HG03565 (cell line): ENCODE results near the gene FNDC5.

Experiments used
- ATAC-seq: cut with Tn5 transposase; IDR thresholded peaks from one replicate; pipeline ENCODE4 v1.9.1; 2021; ENCODE audit warnings: mild to moderate bottlenecking, moderate library complexity; ENCODE audit not compliant: unreplicated experiment

The FNDC5 gene

DNA sequence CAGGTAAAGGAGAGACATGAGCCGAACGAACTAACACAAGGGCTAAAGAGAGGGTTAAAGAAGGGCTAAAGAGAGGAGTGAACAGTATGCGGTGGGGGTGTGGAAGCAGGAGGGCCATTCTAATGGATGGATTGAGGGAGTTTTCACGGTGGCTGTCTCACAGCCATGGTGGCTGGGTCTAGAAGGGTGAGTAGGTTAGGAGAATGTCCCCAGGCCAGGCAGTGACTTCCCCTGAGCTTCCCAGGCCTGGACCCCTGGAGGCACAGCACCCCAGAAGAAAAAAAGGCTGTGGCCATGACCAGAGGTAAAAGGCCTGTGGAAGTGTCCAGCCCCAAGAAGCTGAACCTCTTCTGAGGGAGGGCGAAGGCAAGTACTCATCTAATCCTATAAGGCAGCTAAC, 3.6 kb downstream of the FNDC5 start:
- ATAC-seq, result no peak

DNA sequence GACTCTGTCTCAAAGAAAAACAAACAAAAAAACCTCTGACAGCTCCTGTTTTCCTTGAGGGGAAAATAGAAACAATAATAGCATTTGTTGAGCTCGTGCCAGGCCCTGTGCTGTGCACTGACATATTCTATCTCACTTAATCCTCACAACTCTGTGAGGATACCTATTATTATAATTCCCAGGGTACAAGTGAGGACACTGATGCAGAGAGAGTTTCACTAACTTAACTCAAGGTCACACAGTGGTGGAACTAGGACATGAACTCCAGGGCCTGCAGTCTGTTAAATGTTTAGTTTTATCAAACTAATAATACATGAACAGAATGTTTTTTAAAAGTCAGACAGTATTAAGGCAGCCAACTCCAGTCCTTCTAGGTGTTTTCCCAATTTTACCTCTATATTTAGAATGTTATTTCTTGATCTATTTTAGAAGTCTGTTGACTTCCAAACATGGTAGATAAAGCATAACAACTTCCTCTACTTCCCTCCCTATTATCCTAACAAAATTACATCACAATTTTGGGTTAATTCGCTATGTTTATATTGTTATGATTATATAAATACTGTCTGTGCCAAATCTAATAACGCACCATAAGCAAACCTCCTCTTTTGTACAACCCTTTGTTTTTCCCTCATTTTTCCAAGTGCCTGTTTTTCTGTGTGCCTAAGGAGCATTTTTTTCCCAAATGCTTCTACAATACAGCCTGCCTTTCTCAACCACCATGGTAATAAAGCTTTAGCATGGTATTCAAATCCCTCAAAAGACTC, 4.9 kb downstream of the FNDC5 start:
- no peak for ATAC-seq

GRCh38 chr1:32864375-32865019, 6.2 kb downstream of the FNDC5 start:
- ATAC-seq, result no peak

DNA sequence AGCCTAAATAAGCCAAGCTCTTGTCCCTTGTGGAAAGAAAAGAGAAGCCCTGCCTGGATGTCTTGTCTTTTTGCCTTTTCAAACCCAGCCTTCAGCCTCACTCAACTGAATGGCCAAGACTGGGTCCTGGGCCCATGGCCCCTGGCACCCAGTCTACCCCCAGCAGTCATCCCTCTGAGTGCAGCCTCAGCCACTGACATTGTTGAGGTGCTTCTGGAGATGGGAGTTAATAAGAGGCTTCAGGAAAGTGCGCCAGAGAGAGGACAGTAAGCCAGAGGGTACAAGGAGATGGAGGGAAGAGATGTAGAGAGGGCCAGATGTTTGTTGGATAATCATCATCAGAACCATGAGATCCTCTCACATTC, 6.8 kb downstream of the FNDC5 start:
- no peak for ATAC-seq

GRCh38 chr1:32863218-32863880, 7.4 kb downstream of the FNDC5 start:
- no peak for ATAC-seq

DNA sequence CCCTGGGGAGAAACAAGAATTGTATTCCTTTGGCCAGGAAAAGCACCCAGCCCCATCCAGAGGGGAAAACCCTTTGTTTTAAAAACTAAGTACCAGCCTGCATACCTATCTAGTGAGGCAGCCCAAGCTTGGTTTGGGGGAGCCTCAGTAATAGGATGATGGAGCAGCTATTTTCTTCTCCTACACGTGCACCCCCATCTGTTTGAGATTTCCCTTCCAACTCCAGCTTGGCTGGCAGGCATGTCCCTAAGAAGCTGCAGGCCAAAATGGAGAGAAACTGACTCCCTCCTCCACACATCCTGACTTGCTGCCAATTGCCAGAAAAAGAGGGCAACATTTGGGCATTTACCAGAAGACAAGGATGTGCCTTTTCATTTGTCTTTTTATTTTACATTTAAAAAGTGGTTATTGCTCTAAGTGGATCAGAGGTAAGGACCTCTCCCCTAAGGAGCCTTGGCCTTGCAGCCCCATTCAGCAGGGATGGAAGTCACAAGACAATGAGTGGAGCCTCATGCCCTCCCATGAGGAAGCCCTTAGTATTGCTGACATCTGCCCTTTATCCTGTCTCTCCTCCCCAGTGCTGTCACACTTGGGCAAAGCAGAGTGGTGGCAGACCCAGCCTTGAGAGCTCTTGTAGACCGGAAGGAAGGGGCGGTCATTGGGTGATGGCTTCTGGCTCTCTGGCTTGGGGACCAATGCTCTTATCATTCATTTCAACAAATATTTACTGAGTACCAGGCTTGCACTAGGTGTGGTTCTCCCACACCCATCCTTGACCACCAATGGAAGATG, 8.6 kb downstream of the FNDC5 start:
- no peak for ATAC-seq

DNA sequence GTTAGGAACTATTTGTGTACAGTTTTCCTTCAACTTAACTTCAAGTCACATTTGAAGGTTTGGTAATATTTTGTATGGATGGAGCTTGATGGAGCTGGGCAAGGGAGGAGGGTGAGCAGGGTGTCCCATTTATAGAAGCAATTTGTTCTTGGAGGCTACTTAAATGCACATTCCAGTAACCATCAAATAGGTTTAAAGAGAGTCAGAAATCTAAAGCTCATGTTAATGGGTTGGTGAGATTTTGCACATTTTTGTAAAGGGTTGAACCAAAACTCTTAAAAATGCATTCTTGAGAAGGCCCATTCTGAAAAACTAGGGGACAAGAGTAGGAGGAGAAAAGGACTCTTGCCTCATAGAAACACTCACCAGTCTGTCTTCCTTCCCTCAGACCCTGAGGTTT, 10.1 kb downstream of the FNDC5 start:
- ATAC-seq, result no peak

DNA sequence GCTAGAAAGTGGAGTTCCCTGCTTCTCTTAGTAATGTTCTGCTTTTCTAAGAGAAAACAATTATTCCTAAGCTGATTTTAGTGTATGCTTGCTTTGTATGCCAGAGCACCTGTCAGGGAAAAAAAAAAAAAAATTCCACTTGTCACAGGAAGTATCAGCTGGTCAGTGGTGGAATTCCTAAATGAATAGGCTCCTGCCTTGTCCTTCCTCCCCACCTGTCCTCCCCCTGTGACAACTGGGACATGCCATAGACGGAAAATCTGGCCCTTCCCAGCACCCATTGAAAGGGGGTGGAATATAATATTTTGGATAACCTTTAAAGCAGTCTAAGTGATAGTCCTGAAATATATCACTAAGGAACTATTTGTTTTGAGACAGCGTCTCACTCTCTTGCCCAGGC, 10.8 kb downstream of the FNDC5 start:
- no peak for ATAC-seq

GRCh38 chr1:32858791-32859190, 11.9 kb downstream of the FNDC5 start:
- ATAC-seq, result no peak

GRCh38 chr1:32858136-32858535, 12.6 kb downstream of the FNDC5 start:
- ATAC-seq, result no peak

DNA sequence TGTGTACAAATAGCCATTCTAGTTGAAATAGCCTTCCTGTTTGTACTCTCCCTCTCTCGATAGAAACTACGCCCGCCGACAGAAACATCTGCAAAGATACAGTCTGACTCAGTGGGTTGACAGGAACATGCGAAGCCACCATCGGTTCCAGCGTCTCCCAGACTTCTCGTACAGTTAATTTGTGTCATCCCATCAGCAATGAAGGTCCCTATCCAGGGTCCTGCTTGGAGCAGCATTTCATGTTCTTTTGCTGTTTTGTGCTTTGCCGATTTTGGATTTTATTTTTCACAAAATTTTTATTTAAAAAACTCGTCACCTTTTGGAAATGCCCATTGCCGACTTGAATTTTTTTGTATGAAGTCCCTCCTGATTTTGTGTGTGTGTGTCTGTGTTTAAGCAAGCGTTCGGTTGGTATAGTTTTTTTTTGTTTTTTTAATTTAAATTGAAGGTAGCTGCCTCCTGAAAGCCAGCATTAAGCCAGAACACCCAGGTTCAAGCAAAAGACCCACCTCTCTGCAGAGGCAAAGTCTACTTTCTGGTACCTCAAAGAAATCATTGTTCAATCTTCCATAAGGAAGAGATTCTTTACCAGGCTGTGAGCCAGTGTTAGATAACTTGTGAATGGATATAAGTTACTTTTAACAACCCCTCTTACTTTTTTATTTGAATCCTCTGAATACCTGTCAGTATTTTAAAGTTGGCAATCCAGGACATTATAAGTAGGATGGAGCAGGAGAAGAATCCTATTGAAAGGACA, 14.7 kb downstream of the FNDC5 start:
- ATAC-seq, result no peak

GRCh38 chr1:32848354-32849063, 22.2 kb downstream of the FNDC5 start:
- ATAC-seq, result no peak

DNA sequence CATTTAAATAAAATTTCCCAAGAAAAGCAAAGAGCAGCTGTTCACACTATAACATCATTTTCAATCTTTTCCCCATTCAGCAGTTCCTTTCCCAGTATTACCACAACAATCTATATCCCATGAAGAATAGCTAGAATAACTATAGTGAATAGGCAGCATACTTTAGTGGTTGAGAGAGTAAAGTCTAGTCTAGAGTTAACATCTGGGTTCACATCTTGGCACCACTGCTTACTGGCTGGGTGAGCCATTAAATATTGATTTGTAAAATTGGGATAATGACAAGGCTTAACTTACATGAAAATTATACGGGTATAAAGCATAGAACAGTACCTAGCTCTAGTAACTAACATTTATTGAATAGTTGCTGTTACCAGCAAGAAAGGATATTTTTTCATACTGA, 38.8 kb downstream of the FNDC5 start:
- ATAC-seq, result no peak

DNA sequence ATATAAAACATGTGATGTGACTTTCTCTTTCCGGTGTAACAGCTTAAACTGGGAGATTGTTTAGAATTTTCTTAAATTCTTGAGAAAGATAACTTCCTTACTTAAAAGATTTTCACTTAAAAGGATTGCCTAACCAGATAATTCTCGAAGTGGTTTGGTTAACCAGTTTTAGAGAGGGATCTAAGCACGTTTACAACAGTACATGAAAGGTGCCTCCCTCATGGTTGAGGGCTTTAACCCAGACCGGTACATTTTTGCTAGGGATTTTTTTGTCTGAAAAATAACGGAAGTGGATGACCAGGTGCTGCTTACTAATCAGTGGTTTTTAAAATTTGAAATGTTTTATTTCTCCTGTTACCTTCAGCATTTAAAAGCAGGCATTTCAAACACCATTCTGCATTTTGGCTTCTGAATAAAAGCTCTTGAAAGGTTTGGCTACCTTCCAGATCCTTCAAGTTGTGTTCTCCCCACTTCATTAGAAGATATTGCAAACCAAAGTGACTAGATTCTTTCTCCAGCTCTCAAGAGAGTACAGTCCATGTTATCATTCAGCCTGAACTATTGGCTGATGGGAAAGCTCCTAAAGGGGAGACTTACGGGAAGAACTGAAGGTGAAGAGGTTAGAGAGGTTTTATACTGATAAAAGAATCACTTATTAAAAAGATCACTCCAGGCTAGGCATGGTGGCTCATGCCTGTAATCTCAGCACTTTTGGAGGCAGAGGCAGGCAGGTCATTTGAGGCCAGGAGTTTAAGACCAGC, 40.4 kb downstream of the FNDC5 start:
- no peak for ATAC-seq

DNA sequence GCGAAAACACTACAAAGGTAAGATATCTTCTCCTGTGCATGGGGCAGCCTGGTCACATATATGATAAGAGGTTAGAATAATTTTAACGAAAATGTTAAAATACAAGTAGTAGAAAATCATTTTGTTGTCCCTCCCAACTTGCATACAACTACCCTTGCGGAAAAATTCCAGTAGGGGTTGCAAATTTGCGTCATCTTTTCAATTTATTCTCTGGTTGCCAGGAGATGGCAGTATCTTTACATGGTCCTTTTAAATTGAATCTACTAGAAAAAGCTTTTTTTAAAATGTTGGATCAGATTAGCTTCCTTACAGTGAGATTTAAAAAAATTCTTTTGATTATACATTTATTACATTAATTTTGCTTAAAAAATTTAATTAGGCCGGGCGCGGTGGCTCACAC, 42.4 kb downstream of the FNDC5 start:
- no peak for ATAC-seq

GRCh38 chr1:32825181-32825580, 45.5 kb downstream of the FNDC5 start:
- ATAC-seq, result no peak

GRCh38 chr1:32818804-32819541, 51.7 kb downstream of the FNDC5 start:
- peak; percentile 26 for ATAC-seq
